Stimulated activated CD8-positive, alpha-beta memory T cell treated with anti-CD3 and anti-CD28 coated beads, Interleukin-4, amount 100 ng/mL, for 24 hours (primary cell): ENCODE results near the gene LCLAT1.

Experiments
- DNase-seq: peaks from one replicate; pipeline ENCODE4 v3.0.0-alpha.2; 2020; ENCODE audit warnings: low read depth

LCLAT1 gene

DNA sequence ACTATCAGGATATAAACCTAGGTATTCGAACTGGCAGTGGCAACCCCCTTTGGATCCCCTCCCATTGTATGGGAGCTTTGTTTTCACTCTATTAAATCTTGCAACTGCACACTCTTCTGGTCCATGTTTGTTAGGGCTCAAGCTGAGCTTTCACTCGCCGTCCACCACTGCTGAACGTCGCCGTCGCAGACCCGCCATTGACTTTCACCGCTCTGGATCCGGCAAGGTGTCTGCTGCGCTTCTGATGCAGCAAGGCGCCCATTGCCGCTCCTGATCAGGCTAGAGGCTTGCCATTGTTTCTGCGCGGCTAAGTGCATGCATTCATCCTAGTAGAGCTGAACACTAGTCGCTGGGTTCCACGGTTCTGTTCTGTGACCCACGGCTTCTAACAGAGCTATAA, 69.1 kb downstream of the LCLAT1 start:
- no peak for DNase-seq

DNA sequence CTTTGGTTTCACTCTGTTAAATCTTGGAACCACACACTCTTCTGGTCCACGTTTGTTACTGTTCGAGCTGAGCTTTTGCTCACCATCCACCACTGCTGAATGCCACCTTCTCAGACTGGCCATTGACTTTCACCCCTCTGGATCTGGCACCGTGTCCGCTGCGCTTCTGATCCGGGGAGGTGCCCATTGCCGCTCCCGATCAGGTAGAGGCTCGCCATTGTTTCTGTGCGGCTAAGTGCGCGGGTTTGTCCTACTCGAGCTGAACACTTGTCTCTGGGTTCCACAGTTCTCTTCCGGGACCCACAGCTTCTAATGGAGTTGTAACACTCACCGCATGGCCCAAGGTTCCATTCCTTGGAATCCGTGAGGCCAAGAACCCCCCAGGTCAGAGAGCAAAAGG, 72.8 kb downstream of the LCLAT1 start:
- no peak for DNase-seq

DNA sequence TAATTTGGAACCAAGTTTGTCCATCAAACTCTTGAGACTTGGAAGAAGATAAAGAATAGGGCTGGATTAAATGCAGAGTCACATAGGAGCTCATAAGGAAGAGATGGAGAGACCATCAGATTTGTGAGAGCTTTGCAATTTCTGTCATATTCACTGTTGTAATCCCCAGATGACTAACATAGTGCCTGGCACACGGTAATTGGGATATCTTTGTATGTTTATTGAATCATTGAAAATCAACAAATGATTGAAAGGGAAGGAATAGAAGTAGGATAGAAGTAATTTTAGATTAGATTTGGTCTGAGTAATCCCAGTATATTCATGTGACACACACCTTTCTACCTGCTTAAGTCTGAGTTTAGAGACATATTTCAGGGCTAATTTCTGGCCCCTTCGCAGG, 75.4 kb downstream of the LCLAT1 start:
- no peak for DNase-seq

DNA sequence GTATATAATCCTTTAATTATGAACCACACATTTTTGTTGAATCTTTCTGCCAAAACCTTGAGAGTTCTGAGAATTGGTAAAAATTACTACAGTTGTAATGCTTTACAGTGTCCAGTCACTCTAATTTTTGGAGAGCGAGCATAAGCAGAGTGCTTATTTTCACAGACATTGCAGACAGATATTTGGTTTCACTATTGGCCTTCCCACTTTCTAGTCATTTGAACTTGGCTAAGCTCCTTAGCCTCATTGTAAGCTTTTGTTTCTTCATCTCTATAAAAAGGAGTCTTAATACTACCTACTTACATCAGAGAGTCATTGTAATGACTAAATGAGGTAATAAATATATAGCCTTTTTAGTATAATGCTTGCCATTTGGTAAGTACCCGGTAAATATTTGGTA, 80.4 kb downstream of the LCLAT1 start:
- no peak for DNase-seq

DNA sequence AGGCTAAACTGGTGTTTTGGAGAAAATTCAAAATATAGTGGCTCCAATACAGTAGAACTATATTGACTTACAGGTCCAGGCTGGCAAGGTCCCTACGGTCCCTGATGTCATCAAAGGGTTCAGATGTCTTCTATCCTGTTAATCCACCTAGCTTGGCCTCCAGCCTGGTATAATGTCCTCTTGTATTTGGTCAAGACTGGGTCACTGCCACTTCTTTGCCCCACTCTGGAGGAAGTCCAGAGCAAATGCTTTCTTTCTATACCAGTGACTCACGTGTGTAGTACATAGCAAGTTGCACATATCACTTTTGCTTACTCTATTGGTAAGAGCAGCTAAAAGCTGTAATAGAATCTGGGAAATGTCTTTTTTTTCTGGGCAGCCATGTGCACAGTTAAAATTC, 80.8 kb downstream of the LCLAT1 start:
- no peak for DNase-seq

DNA sequence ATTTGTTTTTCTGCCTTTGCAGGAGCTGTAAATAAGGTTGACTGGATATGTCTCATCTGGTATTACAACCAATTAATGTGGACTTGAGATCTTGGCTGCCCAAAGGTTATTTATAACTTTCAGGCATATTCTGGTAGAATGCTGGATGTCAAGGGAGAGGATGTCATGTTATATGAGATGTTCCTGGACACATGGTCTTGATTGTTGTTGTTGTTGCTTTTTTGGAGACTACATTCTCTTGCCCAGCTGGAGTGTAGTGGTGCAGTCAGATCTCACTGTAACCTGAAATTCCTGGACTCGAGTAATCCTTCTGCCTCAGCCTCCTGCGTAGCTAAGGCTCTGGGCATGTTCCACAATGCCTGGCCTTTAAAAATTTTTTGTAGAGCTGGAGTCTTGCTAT, 83.3 kb downstream of the LCLAT1 start:
- no peak for DNase-seq

DNA sequence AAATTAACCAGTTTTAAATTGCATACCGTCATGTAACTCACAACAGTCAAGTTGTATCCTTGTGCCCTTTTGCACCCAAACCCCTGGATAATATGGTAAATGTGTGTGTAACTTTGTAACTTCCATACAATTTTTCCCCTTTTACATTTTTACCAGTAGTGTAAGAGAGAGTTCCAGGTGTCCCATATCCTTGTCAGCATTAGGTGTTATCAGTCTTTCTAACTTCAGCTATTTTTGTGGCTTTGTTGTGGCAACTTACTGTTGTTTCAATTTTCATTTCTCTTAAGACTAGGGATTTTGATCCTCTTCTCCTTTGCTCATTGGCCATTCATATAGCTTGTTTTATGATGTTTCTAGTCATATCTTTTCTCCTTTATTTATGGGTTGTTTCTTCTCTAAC, 94.6 kb downstream of the LCLAT1 start:
- DNase-seq, result no peak

DNA sequence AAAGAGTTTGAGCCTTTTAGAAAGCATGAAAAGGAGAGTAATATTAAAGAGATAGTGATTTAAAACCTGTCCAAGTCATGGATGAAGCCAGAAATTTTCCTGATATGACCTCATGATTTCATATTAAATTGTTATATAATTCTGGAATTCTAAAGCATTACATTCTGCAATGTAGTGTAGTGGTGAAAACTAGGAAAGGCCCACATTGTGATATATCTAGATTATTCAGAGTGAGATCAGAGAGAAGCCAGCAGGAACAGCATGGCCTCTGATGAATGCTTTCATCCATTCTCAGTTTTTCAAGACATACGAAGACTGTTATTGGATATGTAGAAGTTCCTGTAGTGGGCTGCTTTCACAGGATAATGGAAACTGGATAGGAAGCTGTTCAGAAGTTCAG, 98.8 kb downstream of the LCLAT1 start:
- DNase-seq, result no peak

DNA sequence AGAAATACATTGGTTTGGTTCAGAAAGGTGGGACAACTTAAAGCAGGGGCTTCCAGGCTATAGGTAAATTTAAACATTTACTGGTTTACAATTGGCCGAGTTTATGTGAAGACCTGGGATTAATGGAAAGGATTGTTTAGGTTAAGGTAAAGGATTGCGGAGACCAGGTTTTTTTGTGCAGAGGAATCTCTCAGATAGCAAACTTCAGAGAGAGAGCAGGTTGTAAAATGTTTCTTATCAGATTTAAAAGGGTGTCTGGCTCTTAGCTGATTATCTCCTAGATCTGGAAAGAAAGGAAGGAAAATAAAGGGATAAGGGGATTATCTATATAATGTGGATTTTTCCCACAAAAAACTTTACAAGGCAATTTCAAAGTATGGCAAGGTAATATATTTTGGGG, 101.3 kb downstream of the LCLAT1 start:
- no peak for DNase-seq

DNA sequence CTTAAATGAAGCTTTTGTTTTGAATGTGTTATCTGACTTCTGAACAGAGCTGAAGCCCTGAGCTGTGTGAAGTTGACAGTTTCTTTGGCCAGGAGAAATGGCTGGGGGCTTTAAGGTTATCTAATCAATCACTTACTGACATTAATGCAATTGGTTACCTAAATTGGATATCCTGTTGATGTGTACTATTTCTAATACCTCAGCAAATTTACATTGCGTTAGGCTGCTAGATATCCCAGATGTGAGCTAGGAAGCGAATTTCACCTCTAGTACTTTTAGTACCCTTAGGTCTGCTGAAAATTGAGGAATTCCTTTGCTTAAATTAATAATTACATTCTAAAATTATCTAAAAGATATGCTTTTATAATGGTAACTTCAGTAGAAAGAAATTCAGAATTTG, 102.0 kb downstream of the LCLAT1 start:
- DNase-seq, result no peak

DNA sequence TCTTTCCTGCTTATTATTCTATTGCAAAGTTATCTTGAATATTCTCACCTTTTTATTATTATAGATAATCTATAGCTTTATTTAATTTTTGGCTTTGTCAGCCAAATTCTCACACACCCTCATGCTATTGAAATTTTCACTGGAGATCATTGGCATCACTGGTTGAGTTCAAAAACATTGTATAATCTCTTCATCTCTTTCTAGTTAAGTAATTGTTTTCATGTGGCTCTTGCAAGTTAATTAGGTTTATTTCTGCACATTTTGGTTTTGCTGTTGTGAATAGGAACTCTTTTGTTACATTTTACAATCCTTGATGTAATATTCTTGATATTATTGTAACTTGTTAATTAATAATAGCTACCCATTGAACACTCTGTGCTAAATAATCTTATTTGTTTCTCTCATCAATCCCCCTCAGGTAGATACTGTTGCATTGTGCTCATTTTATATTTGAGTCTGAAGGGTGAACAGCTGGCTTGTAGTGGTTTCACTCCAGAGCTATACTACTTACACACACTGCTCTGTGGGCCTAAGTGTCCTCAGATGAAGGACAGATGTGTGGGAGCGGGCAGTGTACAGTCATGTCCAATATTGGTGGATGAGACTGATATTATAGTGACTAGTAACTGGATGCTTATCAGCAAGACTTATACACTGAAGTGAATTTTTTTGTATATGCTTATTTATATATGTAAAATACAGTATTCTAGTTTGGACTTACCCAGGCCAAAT, 112.7 kb downstream of the LCLAT1 start:
- DNase-seq, result no peak

DNA sequence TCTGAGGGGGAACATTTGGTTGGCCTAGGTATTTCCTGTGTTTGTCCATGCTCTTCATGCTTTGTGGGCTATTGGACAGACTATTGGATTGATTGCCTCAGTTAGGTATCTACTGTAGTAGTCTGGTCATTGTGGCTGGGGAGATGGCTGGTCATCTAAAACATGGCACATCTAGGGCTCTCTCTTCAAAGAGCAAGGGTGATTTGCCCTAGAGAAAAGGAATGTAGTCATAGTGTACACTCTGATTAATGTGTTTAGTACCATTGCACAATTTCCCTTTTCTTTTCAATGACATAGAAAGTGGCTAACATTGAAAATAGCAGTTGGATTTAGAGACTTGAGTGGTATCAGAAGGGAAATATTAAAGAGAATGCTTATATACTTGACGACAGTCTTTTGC, 114.3 kb downstream of the LCLAT1 start:
- DNase-seq, result no peak

DNA sequence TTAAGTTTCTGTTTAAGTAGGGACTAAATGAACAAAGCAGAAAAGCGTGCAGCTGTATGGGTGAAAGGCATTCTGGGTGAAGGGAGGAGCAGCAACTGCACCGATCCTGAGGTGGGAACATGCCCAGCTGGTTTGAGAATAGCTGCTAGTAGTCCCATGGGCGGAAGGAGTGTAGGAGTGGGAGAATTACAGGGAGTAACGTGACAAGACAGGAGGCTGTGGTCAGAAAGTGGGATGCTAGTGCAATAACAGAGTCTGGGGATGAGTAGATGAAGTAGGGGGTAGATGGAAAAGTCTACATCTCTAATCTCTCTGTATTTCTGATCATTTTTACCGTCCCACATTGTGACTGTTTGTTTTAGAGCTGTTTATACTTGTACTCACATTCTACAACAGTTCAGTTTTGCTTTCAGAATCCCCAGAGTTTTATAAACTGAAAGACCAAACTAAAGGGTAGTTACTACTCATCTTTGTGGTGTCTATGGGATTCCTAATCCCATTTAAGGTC, 118.9 kb downstream of the LCLAT1 start:
- no peak for DNase-seq

DNA sequence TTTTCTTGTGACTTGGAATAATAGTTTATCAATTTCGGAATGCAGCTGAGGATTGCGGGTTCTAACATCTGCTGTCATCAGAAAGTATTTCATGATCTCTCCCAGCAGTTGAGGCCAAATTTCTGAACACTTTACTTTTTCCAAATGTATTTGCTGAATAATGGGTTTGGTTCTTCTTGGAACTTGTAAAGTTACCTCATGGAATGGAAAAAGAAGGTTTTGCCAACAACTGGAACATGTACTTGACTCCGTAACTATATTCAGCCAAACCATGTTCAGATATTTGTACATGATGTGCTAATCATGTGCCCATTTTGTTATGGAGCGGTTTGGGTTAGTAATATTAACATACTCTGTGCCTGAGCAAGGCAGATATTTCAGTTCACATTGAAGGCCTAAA, 119.6 kb downstream of the LCLAT1 start:
- DNase-seq, result no peak

DNA sequence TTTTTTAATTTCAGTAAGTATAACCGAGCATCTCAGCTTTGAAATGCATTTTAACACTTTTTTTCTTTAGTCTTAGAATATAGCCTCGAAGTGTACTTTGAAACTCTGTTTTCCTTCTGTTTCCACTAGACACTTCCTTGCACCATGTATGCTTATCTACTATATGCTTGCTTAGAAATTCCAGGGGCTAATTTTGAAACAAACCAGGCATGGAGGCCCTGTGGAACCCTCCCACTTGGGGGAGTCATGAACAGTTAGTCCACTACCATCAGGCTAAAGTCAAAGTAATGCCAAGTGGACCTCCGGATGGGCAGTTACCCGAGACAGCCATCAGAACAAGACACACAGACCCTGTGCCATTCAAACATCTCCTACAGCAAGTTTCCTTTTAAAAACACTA, 120.3 kb downstream of the LCLAT1 start:
- no peak for DNase-seq

DNA sequence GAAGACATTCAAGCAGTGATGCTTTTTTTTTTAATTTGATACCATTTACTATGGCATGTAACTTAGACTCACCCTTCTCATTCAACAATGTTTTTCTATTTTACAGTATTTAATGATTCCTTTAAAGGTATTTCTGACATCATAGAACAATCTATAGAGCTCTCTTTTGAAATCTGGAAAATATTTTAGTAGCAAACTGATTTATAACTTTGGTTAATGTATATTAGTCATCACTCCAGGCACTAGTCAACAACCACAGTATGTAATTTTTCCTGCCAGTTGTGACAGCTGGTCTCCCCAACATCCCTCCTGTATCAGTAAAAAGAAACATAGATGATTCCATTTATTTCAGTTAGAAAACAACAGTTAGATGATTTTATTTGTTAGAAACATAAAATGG, 122.9 kb downstream of the LCLAT1 start:
- no peak for DNase-seq

DNA sequence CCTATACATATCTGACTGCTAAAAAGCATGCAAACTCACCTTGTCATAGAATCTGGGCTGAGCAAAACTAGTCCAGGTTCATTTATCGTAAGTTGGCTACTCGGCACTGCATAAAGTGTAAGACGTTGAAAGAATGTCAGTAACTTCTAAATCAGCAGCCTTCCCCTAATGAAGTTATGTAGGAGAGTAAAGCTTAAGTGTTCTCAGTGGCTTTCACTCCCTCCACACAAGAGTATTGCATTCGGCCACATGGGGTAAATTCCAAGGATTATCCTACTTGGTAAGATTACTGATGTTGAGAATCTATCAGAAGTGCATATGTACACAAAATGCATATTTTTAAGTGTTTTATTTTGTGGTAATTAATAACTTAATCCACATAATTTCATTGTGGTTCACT, 130.1 kb downstream of the LCLAT1 start:
- DNase-seq, result no peak

DNA sequence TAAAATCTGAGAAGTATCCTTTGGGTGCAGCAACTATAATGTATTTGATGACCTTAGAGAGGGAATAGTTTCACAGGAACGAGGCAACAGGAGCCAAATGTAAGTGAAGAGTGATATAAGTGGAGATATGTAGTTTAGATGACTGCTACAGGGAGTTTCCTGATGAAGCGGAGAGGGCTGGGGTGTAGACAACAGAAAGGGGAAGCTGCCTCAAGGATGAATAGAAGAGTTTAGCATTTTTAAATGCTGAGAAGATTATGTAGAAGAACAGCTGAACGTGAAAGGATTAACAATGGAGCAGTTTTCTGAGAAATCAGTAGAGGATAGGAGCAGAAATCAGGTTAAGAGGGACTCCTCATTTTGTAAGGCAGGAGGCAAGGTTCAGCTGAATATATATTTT, 133.3 kb downstream of the LCLAT1 start:
- no peak for DNase-seq

DNA sequence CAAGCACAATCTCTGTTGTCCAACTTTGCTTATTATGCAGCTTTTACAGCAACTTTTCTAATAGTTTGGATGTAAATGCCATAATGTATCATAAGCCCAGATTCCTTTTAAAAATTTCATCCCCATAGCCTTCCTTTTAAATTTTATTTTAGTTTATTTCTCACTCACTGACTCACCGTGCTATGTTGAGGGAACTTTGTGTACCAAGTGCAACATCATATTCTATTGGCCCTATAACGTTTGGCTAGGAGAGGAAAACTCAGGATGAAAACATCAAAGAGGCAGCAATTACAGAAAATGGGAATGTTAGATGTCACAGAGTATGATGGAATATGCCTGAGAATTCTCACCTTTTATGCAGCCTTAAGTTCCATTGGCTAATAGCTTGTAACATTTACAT, 135.5 kb downstream of the LCLAT1 start:
- DNase-seq, result no peak

DNA sequence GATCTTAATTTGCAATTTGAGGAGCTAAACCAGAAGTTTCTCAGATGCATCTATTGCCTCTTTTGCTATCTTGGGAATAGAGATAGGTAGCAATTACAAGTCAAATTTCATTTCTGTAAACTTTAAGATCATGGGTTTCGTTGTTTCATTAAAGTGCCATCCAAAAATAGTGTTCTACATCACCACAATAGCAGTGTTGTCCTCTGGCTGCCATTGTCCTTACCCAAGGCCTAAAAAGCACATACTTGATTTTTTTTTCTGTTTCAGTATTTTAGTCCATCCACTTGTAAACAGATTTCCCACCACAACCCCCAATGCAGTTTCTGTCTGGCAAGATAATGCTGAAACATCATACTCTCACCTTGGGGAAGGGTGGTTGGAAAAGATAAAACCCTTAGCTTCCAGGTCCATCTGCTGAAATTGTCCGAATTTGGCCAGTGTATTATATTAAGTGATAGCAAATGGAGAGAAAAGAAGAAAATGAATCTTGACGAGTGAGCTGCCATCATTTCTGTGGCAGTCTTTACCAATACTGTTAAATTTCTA, 136.2 kb downstream of the LCLAT1 start:
- no peak for DNase-seq

DNA sequence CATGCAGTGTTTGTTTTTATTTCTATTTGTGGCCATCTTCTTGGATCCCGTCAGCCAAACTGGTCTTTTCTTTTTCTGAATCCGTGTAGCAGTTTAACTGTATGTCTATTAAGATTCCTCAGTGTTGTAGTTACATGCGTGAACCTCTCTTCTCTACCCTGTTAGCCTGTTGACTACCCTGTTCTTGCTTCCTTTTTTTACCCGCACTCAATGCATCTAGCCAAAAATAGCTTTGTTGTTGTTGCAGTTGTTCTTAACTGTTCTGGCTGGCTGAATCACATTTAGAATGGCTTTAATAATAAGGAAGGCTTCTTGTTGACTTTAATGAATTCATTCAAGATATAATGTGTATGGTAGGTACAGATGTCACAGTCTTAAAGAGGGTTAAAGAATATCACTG, 137.1 kb downstream of the LCLAT1 start:
- DNase-seq, result no peak

DNA sequence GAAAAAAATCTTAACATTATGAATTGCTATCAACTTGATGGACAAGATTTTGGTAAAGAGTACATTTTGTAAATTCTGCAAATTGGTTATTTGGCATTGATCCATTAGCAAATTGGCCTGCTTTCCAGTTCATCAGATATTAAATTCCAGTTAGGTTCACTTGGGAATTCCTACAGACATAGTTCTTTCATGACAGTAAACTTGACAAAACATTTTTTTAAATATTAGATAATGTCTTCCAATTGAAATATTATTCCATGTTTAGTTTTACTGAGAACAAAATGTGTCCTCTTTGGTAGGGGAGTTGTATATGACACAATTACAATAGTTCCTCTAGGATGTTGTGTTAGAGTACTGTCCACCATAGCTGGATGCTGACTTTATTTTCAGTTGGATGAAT, 141.9 kb downstream of the LCLAT1 start:
- no peak for DNase-seq

DNA sequence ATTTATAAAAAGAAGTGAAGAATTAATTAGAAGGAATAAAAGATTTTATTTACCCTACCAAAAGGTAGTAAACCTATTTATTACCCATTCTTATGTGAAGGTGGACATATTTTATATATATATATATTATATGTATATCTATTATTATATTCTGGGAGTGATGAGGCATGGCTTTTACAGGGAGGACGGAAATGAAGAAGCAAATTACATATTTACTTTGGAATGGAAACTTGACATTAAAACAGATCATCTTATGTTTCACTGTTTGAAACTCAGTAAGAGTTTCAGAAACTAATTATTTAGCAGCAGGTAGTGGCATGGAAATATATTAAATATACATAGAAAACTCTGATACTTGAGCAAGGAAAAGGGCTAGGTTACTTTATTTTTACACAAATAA, 143.4 kb downstream of the LCLAT1 start:
- DNase-seq, result no peak

DNA sequence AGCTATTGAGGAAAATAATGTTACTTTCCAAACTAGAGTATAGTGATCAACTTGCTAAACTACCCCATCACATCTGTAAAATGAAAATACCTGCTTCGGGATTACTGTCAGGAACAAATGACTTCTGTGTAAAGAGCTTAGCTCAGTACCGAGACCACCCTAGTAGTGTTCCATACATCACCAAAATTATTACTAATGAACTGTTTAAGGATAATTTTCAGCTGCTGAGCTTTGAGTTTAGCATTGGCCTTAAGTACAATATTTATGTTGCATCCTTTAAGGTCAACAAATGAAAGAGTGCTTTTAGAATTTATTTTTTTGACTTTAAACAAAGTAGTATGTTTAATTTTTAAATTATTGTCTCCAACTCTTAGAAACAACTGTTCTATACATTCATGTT, 144.1 kb downstream of the LCLAT1 start:
- DNase-seq, result no peak
